Activated CD8-positive, alpha-beta T cell treated with anti-CD3 and anti-CD28 coated beads, Interleukin-2, amount 10 ng/mL, durations not matched to agents 7 days and 5 days (primary cell): ENCODE data around the gene PCID2. TPM values are rescaled to one million over a fixed set of nuclear protein-coding genes. Genes with fewer than 3 reads are reported as not detected.

Experiments used
- ATAC-seq: fragments of 150-1000 bp; cut with Tn5 transposase; one replicate; pipeline ENCODE4 v1.10.0; 2021; ENCODE audit warnings: moderate library complexity
- CTCF ChIA-PET: fragments of 350-600 bp; sonication (Branson Sonifier 250); formaldehyde crosslinking; loops from one replicate; lab custom pipeline; 2021; ENCODE audit warnings: antibody characterized with exemption; lab: Charles Lee
- POLR2A ChIA-PET: fragments of 350-600 bp; sonication (Branson Sonifier 250); formaldehyde crosslinking; loops from one replicate; lab custom pipeline; 2021; ENCODE audit warnings: antibody characterized with exemption; lab: Charles Lee
- DNase-seq: peaks from one replicate; pipeline ENCODE4 v3.0.0-alpha.2; 2020
- H3K27ac Mint-ChIP-seq: one replicate; pipeline ENCODE4 v1.8.0; 2021; ENCODE audit warnings: mild to moderate bottlenecking, mixed read lengths
- H3K27me3 Mint-ChIP-seq: one replicate; pipeline ENCODE4 v1.8.0; 2021; ENCODE audit warnings: low read depth, mixed read lengths
- H3K36me3 Mint-ChIP-seq: one replicate; pipeline ENCODE4 v1.8.0; 2021; ENCODE audit warnings: low read depth, mixed read lengths
- H3K4me1 Mint-ChIP-seq: one replicate; pipeline ENCODE4 v1.8.0; 2021; ENCODE audit warnings: low read depth, mixed read lengths
- H3K4me3 Mint-ChIP-seq: one replicate; pipeline ENCODE4 v1.8.0; 2021; ENCODE audit warnings: mild to moderate bottlenecking, mixed read lengths
- H3K9me3 Mint-ChIP-seq: one replicate; pipeline ENCODE4 v1.8.0; 2022; ENCODE audit warnings: mixed read lengths; ENCODE audit not compliant: insufficient read depth
- total RNA-seq, 2 experiments: library from RNA; stranded (reverse); gene quantifications; one replicate each; pipeline ENCODE4 v1.2.3, GENCODE V29; 2021

PCID2 gene
- total RNA-seq, 2 experiments from 2014 or later, result 49.3 to 52.4 TPM

GRCh38 chr13:113152691-113152983, 55.8 kb downstream of the PCID2 start:
- peaks cover 23% of the 10 kb centered on the region for H3K4me1 Mint-ChIP-seq
- peaks cover 4% of the 10 kb centered on the region for H3K9me3 Mint-ChIP-seq
- ATAC-seq, result no peak
- no peak for DNase-seq
- peak overlapping the region; percentile 63 for H3K27ac Mint-ChIP-seq
- H3K4me3 Mint-ChIP-seq, result peak overlapping the region; percentile 60
- CTCF ChIA-PET, result no interaction called here
- POLR2A ChIA-PET, result no interaction called here
- peaks cover 19% of the 10 kb centered on the region for H3K27me3 Mint-ChIP-seq
- H3K36me3 Mint-ChIP-seq, result peaks cover 4% of the 10 kb centered on the region

- peaks cover 23% of the 10 kb centered on the region for H3K4me1 Mint-ChIP-seq
- ATAC-seq (no peak), DNase-seq (no peak)
- H3K36me3 Mint-ChIP-seq, result peaks cover 4% of the 10 kb centered on the region
- ChIA-PET POLR2A (no interaction called here), CTCF (no interaction called here)
- H3K27me3 Mint-ChIP-seq, result peaks cover 19% of the 10 kb centered on the region
- no peak overlapping the region for H3K27ac Mint-ChIP-seq
- H3K4me3 Mint-ChIP-seq, result peak overlapping the region; percentile 60
- H3K9me3 Mint-ChIP-seq, result no peaks in the 10 kb centered on the region
These were observed 56.5 kb downstream of the PCID2 start for GRCh38 chr13:113151745-113152690.

DNA sequence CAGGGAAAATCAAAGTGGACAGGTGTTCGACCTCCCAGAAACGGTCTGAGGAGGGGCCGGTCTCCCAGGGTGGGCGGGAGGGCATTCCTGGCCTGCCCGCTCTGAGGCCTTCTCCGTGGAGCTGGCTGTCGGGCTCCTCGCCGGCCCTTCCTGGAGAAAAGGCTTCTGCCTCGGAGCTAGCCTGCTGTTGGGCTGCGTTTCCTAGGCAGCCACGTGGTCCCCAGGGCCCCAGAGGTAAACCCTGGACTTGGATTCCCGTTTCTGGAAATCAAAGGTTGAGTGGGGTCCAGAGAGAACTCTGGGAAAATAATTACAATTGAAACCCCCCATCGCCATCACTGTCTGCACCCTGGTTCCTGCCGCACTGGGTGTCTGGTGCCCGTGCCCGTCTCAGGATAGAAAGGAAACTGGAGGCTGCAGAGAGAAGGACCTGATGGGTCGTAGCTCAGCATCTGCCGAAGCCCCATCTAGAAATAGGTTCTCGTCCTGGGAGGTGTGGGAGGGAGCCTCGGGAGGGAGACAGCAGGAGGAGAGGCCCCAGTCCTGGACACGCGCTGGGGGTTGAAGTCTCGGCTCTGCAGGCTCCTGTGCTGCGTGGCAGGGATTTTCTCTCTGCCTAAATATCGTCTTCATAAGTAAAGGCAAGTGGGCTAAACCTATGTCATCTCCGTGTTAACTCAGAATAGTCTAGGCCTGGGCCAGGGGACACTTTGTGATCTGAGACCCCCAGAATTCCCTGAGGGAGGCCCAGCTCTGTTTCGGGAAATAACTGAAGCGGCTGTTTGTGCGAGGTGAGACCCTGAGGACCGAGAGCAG, 57.7 kb downstream of the PCID2 start:
- no peak overlapping the region for H3K27ac Mint-ChIP-seq
- peaks cover 23% of the 10 kb centered on the region for H3K4me1 Mint-ChIP-seq
- ChIA-PET POLR2A (no interaction called here), CTCF (no interaction called here)
- ATAC-seq (no peak), DNase-seq (no peak)
- peaks cover 19% of the 10 kb centered on the region for H3K27me3 Mint-ChIP-seq
- no peak overlapping the region for H3K4me3 Mint-ChIP-seq
- peaks cover 4% of the 10 kb centered on the region for H3K36me3 Mint-ChIP-seq
- H3K9me3 Mint-ChIP-seq, result no peaks in the 10 kb centered on the region

GRCh38 chr13:113149711-113150549, 58.5 kb downstream of the PCID2 start:
- Mint-ChIP-seq H3K36me3 (peaks cover 4% of the 10 kb centered on the region), H3K27me3 (peaks cover 16% of the 10 kb centered on the region), H3K4me1 (peaks cover 23% of the 10 kb centered on the region), H3K27ac (no peak overlapping the region), H3K4me3 (no peak overlapping the region), H3K9me3 (no peaks in the 10 kb centered on the region)
- no peak for ATAC-seq
- DNase-seq, result no peak
- ChIA-PET POLR2A (no interaction called here), CTCF (no interaction called here)

DNA sequence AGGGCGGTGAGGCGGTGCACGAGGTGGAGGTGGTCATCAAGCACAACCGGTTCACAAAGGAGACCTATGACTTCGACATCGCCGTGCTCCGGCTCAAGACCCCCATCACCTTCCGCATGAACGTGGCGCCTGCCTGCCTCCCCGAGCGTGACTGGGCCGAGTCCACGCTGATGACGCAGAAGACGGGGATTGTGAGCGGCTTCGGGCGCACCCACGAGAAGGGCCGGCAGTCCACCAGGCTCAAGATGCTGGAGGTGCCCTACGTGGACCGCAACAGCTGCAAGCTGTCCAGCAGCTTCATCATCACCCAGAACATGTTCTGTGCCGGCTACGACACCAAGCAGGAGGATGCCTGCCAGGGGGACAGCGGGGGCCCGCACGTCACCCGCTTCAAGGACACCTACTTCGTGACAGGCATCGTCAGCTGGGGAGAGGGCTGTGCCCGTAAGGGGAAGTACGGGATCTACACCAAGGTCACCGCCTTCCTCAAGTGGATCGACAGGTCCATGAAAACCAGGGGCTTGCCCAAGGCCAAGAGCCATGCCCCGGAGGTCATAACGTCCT, 59.4 kb downstream of the PCID2 start:
- H3K9me3 Mint-ChIP-seq, result no peaks in the 10 kb centered on the region
- H3K27ac Mint-ChIP-seq, result peak overlapping the region; percentile 34
- peaks cover 4% of the 10 kb centered on the region for H3K36me3 Mint-ChIP-seq
- no peak for ATAC-seq
- POLR2A ChIA-PET, result no interaction called here
- H3K4me1 Mint-ChIP-seq, result peaks cover 20% of the 10 kb centered on the region
- DNase-seq, result no peak
- no peak overlapping the region for H3K4me3 Mint-ChIP-seq
- CTCF ChIA-PET, result no interaction called here
- peaks cover 16% of the 10 kb centered on the region for H3K27me3 Mint-ChIP-seq

DNA sequence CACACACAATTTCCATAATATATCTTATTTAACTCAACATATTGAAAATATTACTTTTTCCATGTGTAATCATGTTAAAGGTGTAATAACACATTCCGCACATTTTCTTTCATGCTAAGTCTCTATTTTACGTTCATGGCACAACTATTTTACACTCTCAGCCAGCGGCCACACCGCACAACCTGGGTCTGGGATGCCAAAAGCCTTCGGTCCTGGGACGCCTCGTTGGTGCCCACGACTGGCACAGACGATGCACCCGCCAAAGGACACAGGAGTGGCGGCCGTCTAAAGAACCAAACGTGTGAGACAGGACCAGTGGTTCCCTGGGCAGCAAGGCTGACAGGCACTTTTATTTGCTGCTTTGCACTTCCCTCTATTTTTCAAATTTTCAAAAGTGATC, 60.1 kb downstream of the PCID2 start:
- H3K36me3 Mint-ChIP-seq, result peaks cover 4% of the 10 kb centered on the region
- H3K4me3 Mint-ChIP-seq, result no peak overlapping the region
- ATAC-seq, result no peak
- no peak overlapping the region for H3K27ac Mint-ChIP-seq
- H3K27me3 Mint-ChIP-seq, result peaks cover 14% of the 10 kb centered on the region
- POLR2A ChIA-PET, result no interaction called here
- CTCF ChIA-PET, result no interaction called here
- peaks cover 16% of the 10 kb centered on the region for H3K4me1 Mint-ChIP-seq
- DNase-seq, result no peak
- no peaks in the 10 kb centered on the region for H3K9me3 Mint-ChIP-seq

DNA sequence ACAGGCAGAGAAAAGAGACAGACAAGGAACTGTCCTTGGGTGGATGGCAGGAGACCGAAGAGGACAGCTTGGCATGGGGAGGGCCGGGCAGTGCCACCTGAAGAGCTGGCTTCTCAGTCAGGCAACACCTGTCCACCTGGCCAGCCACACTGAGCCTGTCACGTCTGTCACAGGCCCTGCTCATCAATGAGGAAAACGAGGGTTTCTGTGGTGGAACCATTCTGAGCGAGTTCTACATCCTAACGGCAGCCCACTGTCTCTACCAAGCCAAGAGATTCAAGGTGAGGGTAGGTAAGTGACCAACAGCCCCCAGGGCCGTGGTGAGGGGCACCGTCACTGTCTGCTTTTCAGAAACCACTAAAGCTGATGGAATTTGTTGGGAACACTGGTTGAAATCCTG, 61.3 kb downstream of the PCID2 start:
- H3K4me3 Mint-ChIP-seq, result no peak overlapping the region
- ChIA-PET POLR2A (no interaction called here), CTCF (no interaction called here)
- no peak overlapping the region for H3K27ac Mint-ChIP-seq
- DNase-seq (no peak), ATAC-seq (no peak)
- H3K36me3 Mint-ChIP-seq, result no peaks in the 10 kb centered on the region
- H3K4me1 Mint-ChIP-seq, result peaks cover 6% of the 10 kb centered on the region
- H3K27me3 Mint-ChIP-seq, result peaks cover 6% of the 10 kb centered on the region
- no peaks in the 10 kb centered on the region for H3K9me3 Mint-ChIP-seq

GRCh38 chr13:113146750-113147149, 61.7 kb downstream of the PCID2 start:
- DNase-seq, result no peak
- ChIA-PET CTCF (no interaction called here), POLR2A (interaction anchor here (0.7 kb wide), 1 partner anchor 163 kb away, joined by 3 read pairs; no protein-coding TSS in a partner anchor)
- ATAC-seq, result no peak
- peaks cover 3% of the 10 kb centered on the region for H3K4me1 Mint-ChIP-seq
- H3K9me3 Mint-ChIP-seq, result no peaks in the 10 kb centered on the region
- H3K27ac Mint-ChIP-seq, result no peak overlapping the region
- H3K36me3 Mint-ChIP-seq, result no peaks in the 10 kb centered on the region
- no peak overlapping the region for H3K4me3 Mint-ChIP-seq
- H3K27me3 Mint-ChIP-seq, result peaks cover 3% of the 10 kb centered on the region

GRCh38 chr13:113145911-113146598, 62.4 kb downstream of the PCID2 start:
- Mint-ChIP-seq H3K36me3 (no peaks in the 10 kb centered on the region), H3K27me3 (no peaks in the 10 kb centered on the region), H3K27ac (no peak overlapping the region), H3K4me3 (no peak overlapping the region), H3K9me3 (no peaks in the 10 kb centered on the region), H3K4me1 (peaks cover under 1% of the 10 kb centered on the region)
- DNase-seq (no peak), ATAC-seq (no peak)
- ChIA-PET CTCF (no interaction called here), POLR2A (interaction anchor here (0.7 kb wide), 1 partner anchor 164 kb away, joined by 3 read pairs; no protein-coding TSS in a partner anchor)

DNA sequence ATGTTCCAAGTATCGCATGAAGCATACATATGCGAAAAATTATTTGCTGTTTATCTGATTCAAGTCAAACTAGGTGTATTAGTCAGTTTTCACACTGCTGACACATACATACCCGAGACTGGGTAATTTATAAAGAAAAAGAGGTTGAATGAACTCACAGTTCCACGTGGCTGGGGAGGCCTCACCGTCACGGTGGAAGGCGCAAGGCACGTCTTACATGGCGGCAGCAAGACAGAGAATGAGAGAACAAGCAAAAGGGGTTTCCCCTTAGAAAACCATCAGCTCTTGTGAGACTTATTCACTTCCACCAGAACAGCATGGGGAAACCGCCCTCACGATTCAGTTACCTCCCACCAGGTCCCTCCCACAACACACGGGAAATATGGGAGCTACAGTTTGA, 63.0 kb downstream of the PCID2 start:
- Mint-ChIP-seq H3K27me3 (no peaks in the 10 kb centered on the region), H3K27ac (no peak overlapping the region), H3K4me1 (no peaks in the 10 kb centered on the region), H3K9me3 (no peaks in the 10 kb centered on the region), H3K4me3 (no peak overlapping the region), H3K36me3 (no peaks in the 10 kb centered on the region)
- ATAC-seq, result no peak
- ChIA-PET CTCF (no interaction called here), POLR2A (no interaction called here)
- no peak for DNase-seq

- CTCF ChIA-PET, result no interaction called here
- no peak overlapping the region for H3K4me3 Mint-ChIP-seq
- H3K27ac Mint-ChIP-seq, result no peak overlapping the region
- POLR2A ChIA-PET, result no interaction called here
- no peaks in the 10 kb centered on the region for H3K27me3 Mint-ChIP-seq
- H3K9me3 Mint-ChIP-seq, result no peaks in the 10 kb centered on the region
- DNase-seq (no peak), ATAC-seq (no peak)
- no peaks in the 10 kb centered on the region for H3K4me1 Mint-ChIP-seq
- no peaks in the 10 kb centered on the region for H3K36me3 Mint-ChIP-seq
These were observed 64.2 kb downstream of the PCID2 start for GRCh38 chr13:113144255-113144629.
